Posterior vena cava (tissue), 2 donors: ENCODE measurements around the gene AADACL4. TPM values are rescaled to one million over a fixed set of nuclear protein-coding genes. Genes with fewer than 3 reads are reported as not detected.

Source experiments
- total RNA-seq, 2 donors: library from RNA; stranded (reverse); fragmentation: NEBNext Ultra II Directional; extraction: Animal tissue kit (Norgen Biotek cat#: 25700); gene quantifications; one replicate each; pipeline ENCODE4 v1.2.1, GENCODE V29; 2021
- donor health status: DM: yes; HTN: yes; CAD: no.
- donor health status: DM: yes; HTN: yes; CAD: no.

Gene AADACL4
- total RNA-seq, 2 donors from 2014 or later: not detected

Other genes with a start within 250 kb of the AADACL4 start
- gene DHRS3, start 25.9 kb upstream of the AADACL4 start, total RNA-seq: 100 to 1,000 TPM; 107 to 144 TPM
- not detected for gene AADACL3, start 72.0 kb downstream of the AADACL4 start, total RNA-seq
- gene CFAP107, start 102.1 kb downstream of the AADACL4 start, total RNA-seq: not detected
- gene PRAMEF12, start 129.7 kb downstream of the AADACL4 start, total RNA-seq: not detected
- gene PRAMEF1, start 147.3 kb downstream of the AADACL4 start, total RNA-seq: not detected
- not detected for gene PRAMEF11, start 187.3 kb downstream of the AADACL4 start, total RNA-seq
- not detected for gene HNRNPCL1, start 204.6 kb downstream of the AADACL4 start, total RNA-seq
- gene PRAMEF2, start 213.0 kb downstream of the AADACL4 start, total RNA-seq: not detected
- gene PRAMEF4, start 242.1 kb downstream of the AADACL4 start, total RNA-seq: not detected